IPS-18c (cell line): ENCODE results near the gene NTRK2.

Experiments used
- H3K4me3 ChIP-seq: 2 replicates; pipeline ENCODE4 v1.7.0; 2013; ENCODE audit warnings: low read depth, mild to moderate bottlenecking, low read length, moderate library complexity; ENCODE audit not compliant: insufficient read depth
- H3K9me3 ChIP-seq: one replicate; pipeline ENCODE4 v1.6.1; 2013; ENCODE audit warnings: mild to moderate bottlenecking, low read length, moderate library complexity; ENCODE audit not compliant: control insufficient read depth, insufficient read depth

NTRK2 gene

GRCh38 chr9:84916769-84917168 lies 247.2 kb downstream of the NTRK2 start:
- H3K4me3 ChIP-seq: no peak overlapping the region
- no peaks in the 10 kb centered on the region for H3K9me3 ChIP-seq

GRCh38 chr9:84917366-84918070 lies 248.0 kb downstream of the NTRK2 start:
- Histone ChIP-seq H3K4me3 (no peak overlapping the region), H3K9me3 (no peaks in the 10 kb centered on the region)

DNA sequence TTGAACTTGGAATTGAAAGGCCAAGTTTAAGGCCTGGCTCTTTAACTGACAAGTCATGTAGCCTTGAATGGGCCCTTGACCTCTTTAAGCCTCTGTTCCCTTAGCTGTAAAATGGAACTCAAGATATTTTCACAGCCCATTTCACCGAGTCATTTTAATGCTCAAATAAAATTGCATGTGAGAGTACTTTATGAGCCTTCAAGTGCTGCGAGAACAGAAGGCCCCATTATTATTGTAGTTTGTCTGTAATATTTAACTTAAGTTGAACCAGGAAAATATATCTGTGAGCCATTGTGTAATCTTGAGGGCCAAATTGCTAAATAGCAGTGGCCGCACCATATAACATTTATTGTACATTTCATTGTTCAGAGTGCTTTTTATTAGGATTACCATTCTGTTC lies 249.9 kb downstream of the NTRK2 start:
- Histone ChIP-seq H3K9me3 (no peaks in the 10 kb centered on the region), H3K4me3 (no peak overlapping the region)

GRCh38 chr9:84921175-84921574 lies 251.6 kb downstream of the NTRK2 start:
- Histone ChIP-seq H3K9me3 (no peaks in the 10 kb centered on the region), H3K4me3 (no peak overlapping the region)

- H3K9me3 ChIP-seq: no peaks in the 10 kb centered on the region
These were observed 252.5 kb downstream of the NTRK2 start for GRCh38 chr9:84922051-84922450.

GRCh38 chr9:84924266-84924665 lies 254.7 kb downstream of the NTRK2 start:
- Histone ChIP-seq H3K9me3 (no peaks in the 10 kb centered on the region), H3K4me3 (no peak overlapping the region)

More at GRCh38 chr9:84922051-84922450, 252.5 kb downstream of the NTRK2 start:
- no peak overlapping the region for H3K4me3 ChIP-seq

DNA sequence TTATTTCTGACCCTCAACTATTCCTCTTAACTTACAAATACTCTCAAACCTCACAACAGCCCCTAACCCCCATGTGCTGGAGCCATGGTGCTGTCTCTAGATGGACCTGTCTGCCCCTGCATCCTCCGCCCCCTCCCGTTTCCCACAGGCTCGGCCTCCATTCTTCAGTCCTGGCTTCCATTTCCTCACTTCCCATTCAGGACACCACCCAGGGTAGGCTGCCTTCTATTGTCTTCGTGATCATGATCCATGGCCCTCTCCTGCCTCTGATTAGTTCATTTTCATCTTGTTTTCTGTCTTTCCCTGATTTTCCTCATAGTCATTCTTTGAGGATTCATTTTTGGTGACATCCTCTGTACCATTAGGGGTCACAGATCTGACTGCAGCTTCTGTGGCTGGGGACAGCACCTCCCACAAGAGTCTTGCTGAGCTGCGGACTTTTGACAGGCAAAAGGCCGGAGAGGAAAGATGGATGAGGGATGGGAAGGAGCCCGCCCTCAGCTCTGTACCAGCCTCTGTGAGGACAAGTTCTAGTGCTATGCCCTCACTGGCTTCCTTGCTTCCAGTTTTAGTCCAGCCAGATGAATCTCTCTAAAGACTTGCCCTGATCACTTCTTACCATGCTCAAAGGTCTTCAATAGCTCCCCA lies 255.8 kb downstream of the NTRK2 start:
- Histone ChIP-seq H3K4me3 (no peak overlapping the region), H3K9me3 (no peaks in the 10 kb centered on the region)

GRCh38 chr9:84926793-84927192 lies 257.3 kb downstream of the NTRK2 start:
- Histone ChIP-seq H3K9me3 (no peaks in the 10 kb centered on the region), H3K4me3 (no peak overlapping the region)

- Histone ChIP-seq H3K4me3 (no peak overlapping the region), H3K9me3 (no peaks in the 10 kb centered on the region)
These were observed 258.9 kb downstream of the NTRK2 start for GRCh38 chr9:84928419-84928818.

DNA sequence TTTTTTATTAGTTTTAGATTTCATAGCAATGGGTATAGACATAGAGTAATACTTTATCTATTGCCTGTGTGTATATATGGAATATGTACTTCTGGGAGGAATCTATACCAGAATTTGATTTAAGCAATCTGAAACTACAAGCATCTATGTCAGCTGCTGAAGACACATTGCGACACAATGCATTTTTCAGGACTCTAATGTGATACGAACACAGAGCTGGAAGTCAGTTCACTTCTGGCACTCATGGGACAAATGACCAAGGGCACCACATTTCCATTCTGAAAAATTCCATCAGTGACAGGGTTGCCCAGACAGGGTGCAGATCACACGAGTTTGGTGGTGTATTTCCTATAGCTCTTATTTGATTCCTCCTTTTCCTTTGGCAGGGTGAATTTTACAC lies 259.5 kb downstream of the NTRK2 start:
- no peak overlapping the region for H3K4me3 ChIP-seq
- H3K9me3 ChIP-seq: no peaks in the 10 kb centered on the region

- no peak overlapping the region for H3K4me3 ChIP-seq
- H3K9me3 ChIP-seq: no peaks in the 10 kb centered on the region
These were observed 263.5 kb downstream of the NTRK2 start for GRCh38 chr9:84932915-84933527.

DNA sequence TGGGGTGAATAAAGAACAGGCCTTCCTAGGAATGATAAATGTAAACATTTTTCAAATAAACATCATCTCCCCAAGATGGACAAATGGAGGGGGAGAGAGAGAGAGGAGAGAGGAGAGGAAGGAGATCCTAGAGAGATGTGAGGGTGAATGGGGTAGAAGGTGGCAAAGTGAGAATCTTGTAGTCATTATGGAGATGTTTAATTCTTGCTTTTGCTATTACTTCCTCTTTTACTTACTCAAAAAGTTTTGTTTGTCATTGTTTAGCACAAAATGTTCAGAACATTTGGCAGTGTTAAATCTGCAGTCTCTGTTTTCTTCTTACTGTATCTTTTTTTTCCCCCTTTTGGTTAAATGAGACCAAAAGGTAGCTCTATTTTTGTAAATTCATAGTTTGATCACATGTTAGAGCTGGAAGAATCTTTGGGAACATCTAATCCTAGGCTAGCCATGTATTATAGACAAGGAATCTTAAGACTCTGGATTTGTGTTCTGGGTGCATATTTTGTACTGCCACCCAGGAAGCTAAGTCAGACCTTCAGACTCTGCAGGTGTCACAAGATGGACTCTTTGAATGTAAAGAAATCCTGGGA lies 266.1 kb downstream of the NTRK2 start:
- H3K9me3 ChIP-seq: no peaks in the 10 kb centered on the region
- H3K4me3 ChIP-seq: no peak overlapping the region

GRCh38 chr9:84937180-84937579 lies 267.7 kb downstream of the NTRK2 start:
- H3K4me3 ChIP-seq: no peak overlapping the region
- no peaks in the 10 kb centered on the region for H3K9me3 ChIP-seq

GRCh38 chr9:84937581-84937980 lies 268.1 kb downstream of the NTRK2 start:
- Histone ChIP-seq H3K9me3 (no peaks in the 10 kb centered on the region), H3K4me3 (no peak overlapping the region)

DNA sequence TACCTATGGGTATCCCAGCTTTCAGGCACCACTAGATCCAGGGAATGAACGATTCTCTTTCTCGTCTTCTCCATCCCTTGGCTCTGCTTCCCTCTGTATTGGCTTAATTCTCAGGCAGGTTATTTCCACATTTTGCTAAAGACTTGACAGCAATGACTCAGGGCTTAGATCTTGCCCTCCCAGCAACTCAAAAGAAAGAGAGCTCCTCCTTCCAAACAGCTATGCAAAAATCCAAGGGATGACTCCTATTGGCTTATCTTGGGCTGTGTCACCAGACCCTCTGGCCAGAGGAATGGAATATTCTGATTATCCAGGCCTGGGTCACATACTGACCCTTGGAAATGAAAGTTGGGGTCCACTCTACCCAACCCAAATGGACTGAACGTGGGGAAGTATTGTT lies 270.2 kb downstream of the NTRK2 start:
- no peak overlapping the region for H3K4me3 ChIP-seq
- H3K9me3 ChIP-seq: no peaks in the 10 kb centered on the region

DNA sequence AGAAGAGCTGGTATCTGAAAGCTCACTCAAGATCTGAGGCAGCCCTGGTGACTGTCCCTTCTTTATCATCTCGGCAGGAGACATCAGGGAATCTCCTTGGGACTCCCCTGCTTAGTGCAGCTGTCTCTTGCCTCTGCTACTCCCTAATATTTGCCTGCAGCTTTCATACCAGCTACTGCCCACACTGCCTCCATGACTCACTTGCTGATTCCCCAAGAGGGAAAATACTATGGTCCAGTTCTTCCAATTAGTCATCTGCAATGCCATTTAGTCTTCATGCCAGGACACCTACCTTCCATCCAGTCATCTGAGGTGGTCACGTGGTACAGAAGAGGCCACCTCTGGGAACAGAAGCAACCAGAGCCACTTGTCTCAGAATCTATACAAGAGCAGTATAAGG lies 270.8 kb downstream of the NTRK2 start:
- Histone ChIP-seq H3K4me3 (no peak overlapping the region), H3K9me3 (no peaks in the 10 kb centered on the region)

- Histone ChIP-seq H3K9me3 (no peaks in the 10 kb centered on the region), H3K4me3 (no peak overlapping the region)
These were observed 272.3 kb downstream of the NTRK2 start for GRCh38 chr9:84941792-84942191.

DNA sequence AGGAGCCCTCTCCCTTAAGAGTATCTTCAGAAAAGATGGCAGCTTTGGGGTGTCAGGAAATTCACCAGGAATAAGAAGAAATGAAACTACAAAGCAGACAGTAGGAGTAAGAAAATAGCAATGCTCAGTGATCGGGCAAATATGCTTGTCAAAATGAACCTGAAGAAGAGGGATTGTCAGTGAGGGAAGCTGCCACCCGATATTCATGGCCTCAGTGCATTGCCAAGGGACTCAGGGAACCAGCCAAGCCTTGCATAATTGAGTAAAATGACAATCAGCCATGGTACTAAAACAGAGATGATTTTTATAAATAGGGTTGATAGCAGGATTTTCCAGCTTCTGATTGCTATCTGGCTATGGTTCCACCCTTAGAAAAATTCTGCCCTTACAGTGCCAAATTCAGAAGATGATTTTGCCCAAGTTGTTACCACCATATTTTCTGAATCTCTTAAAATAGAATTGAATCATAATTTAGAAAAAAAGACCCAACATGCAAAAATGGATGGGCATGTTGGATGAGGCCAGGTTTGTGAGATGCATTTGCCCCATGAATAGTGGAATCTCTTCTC lies 274.0 kb downstream of the NTRK2 start:
- Histone ChIP-seq H3K4me3 (no peak overlapping the region), H3K9me3 (no peaks in the 10 kb centered on the region)
